GM18499 (cell line): Measurements from ENCODE around the gene DLK2.
"Not testable (repeated sequence)": the region's sequence is repeated elsewhere in the genome, so short reads cannot be mapped to it uniquely, and the experiment has no call there.

ENCODE experiments used
- ATAC-seq: cut with Tn5 transposase; IDR thresholded peaks from one replicate; pipeline ENCODE4 v1.9.1; 2021; ENCODE audit warnings: moderate number of reproducible peaks; ENCODE audit not compliant: insufficient read depth, unreplicated experiment

DLK2 gene

GRCh38 chr6:43455531-43456428 is at the start of gene DLK2:
Gene DLK2 (minus strand): TSS chr6:43455548. CDS start chr6:43454825, 723 bp downstream.
- ATAC-seq = no peak

GRCh38 chr6:43503443-43503842 is 48.1 kb upstream of the DLK2 start:
- ATAC-seq = no peak

GRCh38 chr6:43502666-43503065 is 47.3 kb upstream of the DLK2 start:
- no peak for ATAC-seq

- no peak for ATAC-seq
These were observed 45.6 kb upstream of the DLK2 start for GRCh38 chr6:43500921-43501320.

- no peak for ATAC-seq
These were observed 43.9 kb upstream of the DLK2 start for GRCh38 chr6:43499028-43499815.

GRCh38 chr6:43498291-43498690 is 42.9 kb upstream of the DLK2 start:
- ATAC-seq = not testable (repeated sequence)

- no peak for ATAC-seq
These were observed 42.3 kb upstream of the DLK2 start for GRCh38 chr6:43497689-43498088.

GRCh38 chr6:43497129-43497396 is 41.7 kb upstream of the DLK2 start:
- no peak for ATAC-seq

- no peak for ATAC-seq
These were observed 41.2 kb upstream of the DLK2 start for GRCh38 chr6:43496370-43497128.

- ATAC-seq = no peak
These were observed 40.1 kb upstream of the DLK2 start for GRCh38 chr6:43495409-43495941.

- no peak for ATAC-seq
These were observed 39.4 kb upstream of the DLK2 start for GRCh38 chr6:43494766-43495165.

- no peak for ATAC-seq
These were observed 39.0 kb upstream of the DLK2 start for GRCh38 chr6:43494321-43494720.

- ATAC-seq = no peak
These were observed 38.5 kb upstream of the DLK2 start for GRCh38 chr6:43493833-43494232.

GRCh38 chr6:43493230-43493629 is 37.9 kb upstream of the DLK2 start:
- no peak for ATAC-seq

GRCh38 chr6:43492673-43493072 is 37.3 kb upstream of the DLK2 start:
- no peak for ATAC-seq

- ATAC-seq = no peak
These were observed 36.7 kb upstream of the DLK2 start for GRCh38 chr6:43491750-43492661.

- ATAC-seq = no peak
These were observed 35.2 kb upstream of the DLK2 start for GRCh38 chr6:43490523-43490939.

GRCh38 chr6:43489277-43490072 is 34.1 kb upstream of the DLK2 start:
- ATAC-seq = no peak
